CD8-positive, alpha-beta memory T cell (primary cell): ENCODE results near the gene SLC38A2. TPM values are rescaled to one million over a fixed set of nuclear protein-coding genes. Genes with fewer than 3 reads are reported as not detected.
"Not testable (repeated sequence)": the region's sequence is repeated elsewhere in the genome, so short reads cannot be mapped to it uniquely, and the experiment has no call there.

ENCODE experiments used
- CTCF ChIA-PET: fragments of 350-600 bp; sonication (Branson Sonifier 250); formaldehyde crosslinking; loops from one replicate; lab custom pipeline; 2021; ENCODE audit warnings: antibody characterized with exemption; lab: Charles Lee
- POLR2A ChIA-PET: fragments of 350-600 bp; sonication (Branson Sonifier 250); formaldehyde crosslinking; loops from one replicate; lab custom pipeline; 2021; ENCODE audit warnings: antibody characterized with exemption; lab: Charles Lee
- DNase-seq, 5 donors: peaks; one replicate each; pipeline versions ENCODE4 v3.0.0 to v3.0.0-alpha.2; 2020 to 2022; ENCODE audit warnings: mixed read lengths in 1 of 5
- H3K27ac ChIP-seq: one replicate; pipeline ENCODE4 v1.7.0; 2013; ENCODE audit warnings: low read depth, mild to moderate bottlenecking, low read length, moderate library complexity
- H3K27me3 ChIP-seq: 2 replicates; pipeline ENCODE4 v1.7.0; 2013; ENCODE audit warnings: low read length, mild to moderate bottlenecking; ENCODE audit not compliant: insufficient read depth, poor library complexity, severe bottlenecking
- H3K36me3 ChIP-seq: 2 replicates; pipeline ENCODE4 v1.7.0; 2013; ENCODE audit warnings: mild to moderate bottlenecking, low read length, moderate library complexity; ENCODE audit not compliant: insufficient read depth
- H3K4me1 ChIP-seq: 2 replicates; pipeline ENCODE4 v1.7.0; 2013; ENCODE audit warnings: mild to moderate bottlenecking, low read length, moderate library complexity; ENCODE audit not compliant: insufficient read depth
- H3K4me3 ChIP-seq: 2 replicates; pipeline ENCODE4 v1.7.0; 2013; ENCODE audit warnings: mild to moderate bottlenecking, low read length
- H3K9me3 ChIP-seq: 2 replicates; pipeline ENCODE4 v1.7.0; 2013; ENCODE audit warnings: mild to moderate bottlenecking, low read length
- H3K27ac Mint-ChIP-seq, 8 donors: one replicate each; pipeline ENCODE4 v1.8.0; 2020 to 2021; ENCODE audit warnings: mixed read lengths in 8 of 8, mild to moderate bottlenecking in 6 of 8, inconsistent platforms in 3 of 8, moderate library complexity in 3 of 8
- H3K27me3 Mint-ChIP-seq, 2 donors: one replicate each; pipeline ENCODE4 v1.8.0; 2020 to 2021; ENCODE audit warnings: mixed read lengths in 2 of 2, mild to moderate bottlenecking in 1 of 2, moderate library complexity in 1 of 2
- H3K36me3 Mint-ChIP-seq, 3 donors: one replicate each; pipeline ENCODE4 v1.8.0; 2020 to 2021; ENCODE audit warnings: mixed read lengths in 3 of 3, inconsistent platforms in 1 of 3, mild to moderate bottlenecking in 1 of 3
- H3K4me1 Mint-ChIP-seq, 3 donors: one replicate each; pipeline ENCODE4 v1.8.0; 2020 to 2021; ENCODE audit warnings: mixed read lengths in 3 of 3, inconsistent platforms in 1 of 3, mild to moderate bottlenecking in 1 of 3
- H3K4me3 Mint-ChIP-seq, 7 donors: one replicate each; pipeline ENCODE4 v1.8.0; 2020 to 2021; ENCODE audit warnings: mixed read lengths in 7 of 7, mild to moderate bottlenecking in 6 of 7, moderate library complexity in 4 of 7, inconsistent platforms in 2 of 7
- H3K9me3 Mint-ChIP-seq, 5 donors: one replicate each; pipeline ENCODE4 v1.8.0; 2020 to 2022; ENCODE audit warnings: mixed read lengths in 5 of 5, mild to moderate bottlenecking in 3 of 5, moderate library complexity in 2 of 5, inconsistent platforms in 1 of 5
- polyA plus RNA-seq: library from polyadenylated mRNA; unstranded; fragments of 300-500 nt; fragmentation: Illumina TruSeq; gene quantifications from one replicate; pipeline ENCODE4 v1.2.3, GENCODE V29; 2021
- total RNA-seq, 2 experiments: library from RNA; stranded (reverse); gene quantifications; one replicate each; pipeline ENCODE4 v1.2.3, GENCODE V29; 2021

SLC38A2 gene
- total and polyA plus RNA-seq, 3 experiments from 2014 or later, result 58.4 to 202 (median 198) TPM

DNA sequence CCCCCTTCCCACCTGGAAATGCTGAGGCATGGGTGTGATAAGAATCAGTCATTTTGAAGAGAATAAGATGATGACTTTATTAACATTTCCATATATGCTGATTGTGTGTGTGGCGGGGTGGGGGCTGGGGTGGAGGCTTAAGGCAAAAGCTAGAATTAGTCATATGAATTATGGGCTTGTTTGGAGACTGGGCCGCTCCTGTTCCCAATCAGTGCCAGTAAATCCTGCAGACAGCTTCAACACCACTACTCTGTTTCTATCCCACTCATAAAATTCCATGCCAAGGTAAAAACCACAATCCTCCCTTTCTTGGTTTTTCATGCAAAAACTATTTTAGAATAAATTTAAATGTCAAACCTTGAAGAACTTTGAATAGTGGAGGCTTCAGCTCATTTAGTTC is 29.9 kb upstream of the SLC38A2 start:
- DNase-seq, result no peak
- no peak overlapping the region for H3K4me3 ChIP-seq
- ChIA-PET POLR2A (no interaction called here), CTCF (interaction anchor here (1.4 kb wide), 1 partner anchor 17 kb away, joined by 3 read pairs; no protein-coding TSS in a partner anchor)
- H3K9me3 ChIP-seq, result no peaks in the 10 kb centered on the region
- Mint-ChIP-seq H3K4me3 (no peak overlapping the region), H3K27ac (no peak overlapping the region), H3K27me3 (peaks cover 0 to 2% of the 10 kb centered on the region in 2 donors), H3K4me1 (peaks cover 43 to 55% (median 47%) of the 10 kb centered on the region in 3 donors), H3K9me3 (peaks cover 0 to 10% (median 0%) of the 10 kb centered on the region in 5 donors), H3K36me3 (peaks cover 0 to 9% (median 1%) of the 10 kb centered on the region in 3 donors)
- H3K36me3 ChIP-seq, result no peaks in the 10 kb centered on the region
- peaks cover 9% of the 10 kb centered on the region for H3K4me1 ChIP-seq
- no peak overlapping the region for H3K27ac ChIP-seq
- no peaks in the 10 kb centered on the region for H3K27me3 ChIP-seq

DNA sequence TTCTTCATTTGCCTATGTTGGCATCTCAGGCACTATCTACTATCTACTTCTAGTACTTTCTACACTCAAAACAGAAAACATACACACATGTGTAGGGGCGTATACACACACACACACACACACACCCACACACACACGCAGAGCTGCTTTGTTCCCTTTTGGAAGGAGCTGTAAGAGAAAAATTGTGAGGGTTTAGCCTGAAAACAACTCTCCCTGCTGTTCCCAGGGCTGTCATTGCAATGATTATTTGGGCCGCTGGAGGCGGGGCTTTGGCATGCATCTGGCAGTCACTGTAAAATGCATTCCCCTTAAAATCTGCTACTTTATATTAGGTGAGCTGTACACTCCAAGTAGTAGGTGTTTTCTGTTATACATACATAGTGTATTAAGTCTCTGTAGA is 29.1 kb upstream of the SLC38A2 start:
- H3K9me3 ChIP-seq, result no peaks in the 10 kb centered on the region
- H3K27me3 ChIP-seq, result no peaks in the 10 kb centered on the region
- Mint-ChIP-seq H3K4me1 (peaks cover 42 to 55% (median 43%) of the 10 kb centered on the region in 3 donors), H3K9me3 (peaks cover 0 to 10% (median 0%) of the 10 kb centered on the region in 5 donors), H3K27me3 (peaks cover 0 to 2% of the 10 kb centered on the region in 2 donors), H3K27ac (no peak overlapping the region), H3K4me3 (peak overlapping the region in 1 of 7 donors; percentile 7), H3K36me3 (peaks cover 0 to 9% (median 1%) of the 10 kb centered on the region in 3 donors)
- DNase-seq, result no peak
- H3K4me3 ChIP-seq, result no peak overlapping the region
- H3K36me3 ChIP-seq, result no peaks in the 10 kb centered on the region
- ChIA-PET CTCF (no interaction called here), POLR2A (interaction anchor here (0.5 kb wide), 1 partner anchor 10 kb away, joined by 3 read pairs; no protein-coding TSS in a partner anchor)
- H3K27ac ChIP-seq, result no peak overlapping the region
- peaks cover 9% of the 10 kb centered on the region for H3K4me1 ChIP-seq

DNA sequence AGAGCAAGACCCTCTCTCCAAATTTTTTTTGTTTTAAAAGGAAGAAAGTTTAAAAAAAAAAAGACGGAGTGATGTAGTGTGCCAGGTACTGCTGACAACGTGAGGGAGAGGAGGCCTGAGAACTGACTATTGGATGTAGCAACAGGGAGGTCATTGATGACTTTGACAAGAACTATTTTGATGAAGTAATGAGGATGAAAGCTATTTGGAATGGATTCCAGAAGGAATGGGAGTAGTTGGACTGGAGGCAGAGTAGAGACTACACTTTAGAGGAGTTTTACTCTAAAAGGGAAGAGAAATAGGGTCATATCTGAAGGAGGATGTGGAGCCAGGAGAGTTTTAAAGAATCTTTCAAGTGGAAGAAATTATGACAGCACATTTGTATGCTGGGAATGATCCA is 27.8 kb upstream of the SLC38A2 start:
- Histone ChIP-seq H3K36me3 (no peaks in the 10 kb centered on the region), H3K9me3 (no peaks in the 10 kb centered on the region), H3K27ac (no peak overlapping the region), H3K4me3 (no peak overlapping the region), H3K27me3 (no peaks in the 10 kb centered on the region), H3K4me1 (peaks cover 9% of the 10 kb centered on the region)
- H3K36me3 Mint-ChIP-seq, result peaks cover 0 to 9% (median 2%) of the 10 kb centered on the region in 3 donors
- POLR2A ChIA-PET, result no interaction called here
- CTCF ChIA-PET, result no interaction called here
- H3K27me3 Mint-ChIP-seq, result no peaks in the 10 kb centered on the region
- no peak overlapping the region for H3K27ac Mint-ChIP-seq
- H3K4me3 Mint-ChIP-seq, result no peak overlapping the region
- H3K9me3 Mint-ChIP-seq, result peaks cover 0 to 10% (median 0%) of the 10 kb centered on the region in 5 donors
- H3K4me1 Mint-ChIP-seq, result peaks cover 38 to 47% (median 42%) of the 10 kb centered on the region in 3 donors
- no peak for DNase-seq

DNA sequence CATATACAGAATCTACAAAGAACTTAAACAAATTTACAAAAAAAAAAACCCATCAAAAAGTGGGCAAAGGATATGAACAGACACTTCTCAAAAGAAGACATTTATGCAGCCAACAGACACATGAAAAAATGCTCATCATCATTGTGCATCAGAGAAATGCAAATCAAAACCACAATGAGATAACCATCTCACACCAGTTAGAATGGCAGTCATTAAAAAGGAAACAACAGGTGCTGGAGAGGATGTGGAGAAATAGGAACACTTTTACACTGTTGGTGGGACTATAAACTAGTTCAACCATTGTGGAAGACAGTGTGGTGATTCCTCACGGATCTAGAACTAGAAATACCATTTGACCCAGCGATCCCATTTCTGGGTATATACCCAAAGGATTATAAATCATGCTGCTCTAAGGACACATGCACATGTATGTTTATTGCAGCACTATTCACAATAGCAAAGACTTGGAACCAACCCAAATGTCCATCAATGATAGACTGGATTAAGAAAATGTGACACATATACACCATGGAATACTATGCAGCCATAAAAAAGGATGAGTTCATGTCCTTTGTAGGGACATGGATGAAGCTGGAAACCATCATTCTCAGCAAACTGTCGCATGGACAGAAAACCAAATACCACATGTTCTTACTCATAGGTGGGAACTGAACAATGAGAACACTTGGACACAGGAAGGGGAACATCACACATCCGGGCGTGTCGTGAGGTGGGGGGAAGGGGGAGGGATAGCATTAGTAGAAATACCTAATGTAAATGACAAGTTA is 27.1 kb upstream of the SLC38A2 start:
- H3K9me3 Mint-ChIP-seq, H3K27me3 Mint-ChIP-seq, H3K27me3 ChIP-seq, H3K4me3 ChIP-seq, H3K4me1 ChIP-seq, H3K36me3 ChIP-seq, H3K9me3 ChIP-seq, H3K27ac ChIP-seq, H3K36me3 Mint-ChIP-seq, CTCF ChIA-PET: not testable (repeated sequence)
- DNase-seq, result peak in 2 of 5 donors; percentile 47 to 63
- peaks cover 38 to 47% (median 42%) of the 10 kb centered on the region in 3 donors for H3K4me1 Mint-ChIP-seq
- POLR2A ChIA-PET, result interaction anchor here (0.7 kb wide), 1 partner anchor 284 kb away, joined by 3 read pairs; no protein-coding TSS in a partner anchor
- peak overlapping the region in 4 of 7 donors; percentile 3 to 47 (median 32) for H3K4me3 Mint-ChIP-seq
- H3K27ac Mint-ChIP-seq, result peak overlapping the region in 7 of 8 donors; percentile 10 to 88 (median 41)

DNA sequence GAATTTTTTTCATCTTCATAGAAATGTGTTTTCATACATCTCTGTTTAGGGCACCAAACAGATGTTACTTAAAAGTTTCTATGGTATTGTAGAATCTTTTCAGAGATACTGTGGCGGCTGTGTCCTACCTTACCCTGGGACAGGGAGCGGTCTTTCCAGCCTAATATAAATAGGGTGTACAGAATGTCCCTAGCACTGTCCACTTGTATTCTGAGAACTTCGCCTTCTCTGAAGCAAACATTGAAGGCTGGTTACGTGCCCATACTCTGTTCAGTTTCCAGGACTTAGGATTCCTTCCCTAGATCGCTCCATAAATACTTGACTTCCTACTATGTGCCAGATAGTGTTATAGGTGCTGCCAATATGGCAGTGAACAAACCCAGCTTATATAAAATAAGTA is 24.3 kb upstream of the SLC38A2 start:
- ChIA-PET CTCF (no interaction called here), POLR2A (no interaction called here)
- H3K4me1 Mint-ChIP-seq, result peaks cover 23 to 31% (median 28%) of the 10 kb centered on the region in 3 donors
- H3K27me3 ChIP-seq, result no peaks in the 10 kb centered on the region
- no peak overlapping the region for H3K4me3 Mint-ChIP-seq
- no peak overlapping the region for H3K4me3 ChIP-seq
- H3K36me3 Mint-ChIP-seq, result peaks cover 4 to 10% (median 9%) of the 10 kb centered on the region in 3 donors
- no peaks in the 10 kb centered on the region for H3K27me3 Mint-ChIP-seq
- H3K27ac ChIP-seq, result no peak overlapping the region
- peaks cover 0 to 10% (median 0%) of the 10 kb centered on the region in 5 donors for H3K9me3 Mint-ChIP-seq
- no peak for DNase-seq
- no peaks in the 10 kb centered on the region for H3K4me1 ChIP-seq
- no peak overlapping the region for H3K27ac Mint-ChIP-seq
- H3K36me3 ChIP-seq, result no peaks in the 10 kb centered on the region
- no peaks in the 10 kb centered on the region for H3K9me3 ChIP-seq

DNA sequence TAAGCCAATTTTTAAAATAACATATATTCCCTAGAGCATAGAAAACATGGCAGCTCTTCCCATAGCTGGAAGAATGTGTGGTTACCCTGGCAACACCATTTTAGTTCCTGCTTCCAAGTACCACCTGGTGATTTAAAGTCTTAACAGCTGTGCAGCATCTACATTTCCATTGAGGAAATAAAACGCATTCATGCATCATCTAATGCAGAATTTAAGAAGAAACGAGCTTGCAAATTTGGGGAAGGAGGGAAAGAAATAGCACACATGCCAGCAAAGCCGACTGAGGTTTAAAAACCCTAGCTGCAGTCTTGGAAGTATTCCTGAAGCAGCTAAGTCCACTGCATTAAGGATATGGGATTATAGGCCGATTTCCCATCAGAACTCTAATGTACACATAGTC is 22.8 kb upstream of the SLC38A2 start:
- H3K4me1 Mint-ChIP-seq, result peaks cover 17 to 31% (median 29%) of the 10 kb centered on the region in 3 donors
- CTCF ChIA-PET, result interaction anchor here (1.4 kb wide), 1 partner anchor 10 kb away, joined by 3 read pairs; no protein-coding TSS in a partner anchor

DNA sequence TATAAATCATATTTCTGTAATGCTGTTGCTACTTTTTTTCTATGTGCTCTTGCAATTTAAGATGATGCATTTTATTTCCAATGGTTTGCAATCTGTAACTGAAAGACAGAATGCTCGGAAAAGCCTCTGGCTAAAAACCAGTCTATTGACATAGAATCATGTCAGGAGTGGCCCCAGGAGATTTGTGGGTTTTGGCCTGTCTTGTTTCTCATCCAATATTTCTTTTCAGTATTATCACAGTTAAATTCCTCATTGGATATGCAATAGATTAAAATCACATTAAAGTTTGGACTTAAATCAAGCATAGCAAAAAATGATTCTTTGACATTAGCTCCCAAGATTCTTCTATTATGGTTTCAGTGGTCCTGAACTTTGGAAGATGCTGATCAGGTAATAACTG is 19.1 kb upstream of the SLC38A2 start:
- Histone ChIP-seq H3K4me3 (no peak overlapping the region), H3K36me3 (no peaks in the 10 kb centered on the region), H3K27me3 (no peaks in the 10 kb centered on the region), H3K4me1 (peaks cover 11% of the 10 kb centered on the region), H3K27ac (no peak overlapping the region), H3K9me3 (no peaks in the 10 kb centered on the region)
- no peak overlapping the region for H3K4me3 Mint-ChIP-seq
- H3K27ac Mint-ChIP-seq, result no peak overlapping the region
- POLR2A ChIA-PET, result no interaction called here
- no peak for DNase-seq
- CTCF ChIA-PET, result no interaction called here
- H3K36me3 Mint-ChIP-seq, result peaks cover 3 to 14% (median 6%) of the 10 kb centered on the region in 3 donors
- H3K27me3 Mint-ChIP-seq, result no peaks in the 10 kb centered on the region
- H3K9me3 Mint-ChIP-seq, result no peaks in the 10 kb centered on the region
- H3K4me1 Mint-ChIP-seq, result peaks cover 24 to 42% (median 35%) of the 10 kb centered on the region in 3 donors

More for the DNA sequence above, 22.8 kb upstream of the SLC38A2 start:
- Histone ChIP-seq H3K4me3 (no peak overlapping the region), H3K4me1 (no peaks in the 10 kb centered on the region), H3K9me3 (no peaks in the 10 kb centered on the region), H3K27ac (no peak overlapping the region), H3K27me3 (no peaks in the 10 kb centered on the region), H3K36me3 (no peaks in the 10 kb centered on the region)
- peaks cover 6 to 15% (median 12%) of the 10 kb centered on the region in 3 donors for H3K36me3 Mint-ChIP-seq
- H3K27ac Mint-ChIP-seq, result no peak overlapping the region
- H3K4me3 Mint-ChIP-seq, result no peak overlapping the region
- DNase-seq, result no peak
- H3K27me3 Mint-ChIP-seq, result no peaks in the 10 kb centered on the region
- POLR2A ChIA-PET, result no interaction called here
- H3K9me3 Mint-ChIP-seq, result peaks cover 0 to 7% (median 0%) of the 10 kb centered on the region in 5 donors

DNA sequence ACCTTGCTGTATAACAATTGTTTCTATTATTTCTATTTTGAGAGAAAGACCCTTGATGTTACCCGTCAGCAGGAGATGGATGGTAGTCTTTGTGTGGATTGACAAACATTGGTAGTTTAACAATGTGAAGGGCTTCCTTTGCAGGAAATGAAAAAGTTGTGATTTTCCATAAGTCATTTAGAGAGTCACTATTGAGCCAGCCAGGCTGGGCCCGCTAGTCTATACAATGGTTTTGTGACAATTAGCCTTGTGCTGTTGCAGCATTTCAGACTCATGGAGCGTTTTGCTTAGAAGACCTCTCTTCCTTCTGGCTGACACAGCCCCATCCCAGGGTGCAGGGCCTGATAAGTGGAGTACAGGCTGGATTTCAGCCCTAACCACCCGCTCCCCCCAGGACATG is 18.3 kb upstream of the SLC38A2 start:
- Mint-ChIP-seq H3K4me3 (no peak overlapping the region), H3K4me1 (peaks cover 24 to 44% (median 35%) of the 10 kb centered on the region in 3 donors), H3K27me3 (no peaks in the 10 kb centered on the region), H3K9me3 (no peaks in the 10 kb centered on the region), H3K36me3 (peaks cover 3 to 14% (median 6%) of the 10 kb centered on the region in 3 donors), H3K27ac (peak overlapping the region in 3 of 8 donors; percentile 4 to 67 (median 66))
- no peaks in the 10 kb centered on the region for H3K36me3 ChIP-seq
- no peak overlapping the region for H3K27ac ChIP-seq
- no peaks in the 10 kb centered on the region for H3K9me3 ChIP-seq
- ChIA-PET CTCF (no interaction called here), POLR2A (interaction anchor here (0.6 kb wide), 1 partner anchor 177 kb away, joined by 3 read pairs; no protein-coding TSS in a partner anchor)
- no peaks in the 10 kb centered on the region for H3K27me3 ChIP-seq
- H3K4me1 ChIP-seq, result peaks cover 11% of the 10 kb centered on the region
- no peak for DNase-seq
- no peak overlapping the region for H3K4me3 ChIP-seq
